ENCODE data around the gene EGFL6.

EGFL6 gene

DNA sequence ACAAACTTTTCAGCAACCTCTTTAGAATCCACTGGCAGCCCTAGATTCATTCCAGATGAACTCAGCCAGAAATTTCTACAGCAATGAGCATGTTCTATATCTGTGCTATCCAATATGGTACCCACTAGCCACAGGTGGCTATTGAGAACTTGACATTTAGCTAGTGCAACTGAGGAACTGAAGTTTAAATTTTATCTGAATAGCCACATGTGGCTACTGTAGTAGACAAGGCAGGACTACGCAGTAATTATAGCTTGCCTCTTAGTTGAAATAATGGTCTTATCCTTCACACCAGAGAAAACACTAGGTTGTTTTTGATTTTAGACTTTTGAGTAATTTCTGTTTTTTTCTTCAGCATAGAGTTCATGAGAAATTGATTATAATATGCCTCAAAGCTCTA is 80.9 kb downstream of the EGFL6 start:
- TF ChIP-seq, protein P1, sequence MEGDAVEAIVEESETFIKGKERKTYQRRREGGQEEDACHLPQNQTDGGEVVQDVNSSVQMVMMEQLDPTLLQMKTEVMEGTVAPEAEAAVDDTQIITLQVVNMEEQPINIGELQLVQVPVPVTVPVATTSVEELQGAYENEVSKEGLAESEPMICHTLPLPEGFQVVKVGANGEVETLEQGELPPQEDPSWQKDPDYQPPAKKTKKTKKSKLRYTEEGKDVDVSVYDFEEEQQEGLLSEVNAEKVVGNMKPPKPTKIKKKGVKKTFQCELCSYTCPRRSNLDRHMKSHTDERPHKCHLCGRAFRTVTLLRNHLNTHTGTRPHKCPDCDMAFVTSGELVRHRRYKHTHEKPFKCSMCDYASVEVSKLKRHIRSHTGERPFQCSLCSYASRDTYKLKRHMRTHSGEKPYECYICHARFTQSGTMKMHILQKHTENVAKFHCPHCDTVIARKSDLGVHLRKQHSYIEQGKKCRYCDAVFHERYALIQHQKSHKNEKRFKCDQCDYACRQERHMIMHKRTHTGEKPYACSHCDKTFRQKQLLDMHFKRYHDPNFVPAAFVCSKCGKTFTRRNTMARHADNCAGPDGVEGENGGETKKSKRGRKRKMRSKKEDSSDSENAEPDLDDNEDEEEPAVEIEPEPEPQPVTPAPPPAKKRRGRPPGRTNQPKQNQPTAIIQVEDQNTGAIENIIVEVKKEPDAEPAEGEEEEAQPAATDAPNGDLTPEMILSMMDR (IDR thresholded peaks at IDR 0.05): no peak
- DNase-seq: no peak
- Mint-ChIP-seq H3K27me3 (ENCODE audit: low read depth, poor library complexity) (peaks cover 2% of the 10 kb centered on the region), H3K4me3 (no peak overlapping the region), H3K36me3 (ENCODE audit: low read depth) (no peaks in the 10 kb centered on the region), H3K27ac (no peak overlapping the region), H3K4me1 (peaks cover 10% of the 10 kb centered on the region), H3K9me3 (peaks cover 24% of the 10 kb centered on the region)

DNA sequence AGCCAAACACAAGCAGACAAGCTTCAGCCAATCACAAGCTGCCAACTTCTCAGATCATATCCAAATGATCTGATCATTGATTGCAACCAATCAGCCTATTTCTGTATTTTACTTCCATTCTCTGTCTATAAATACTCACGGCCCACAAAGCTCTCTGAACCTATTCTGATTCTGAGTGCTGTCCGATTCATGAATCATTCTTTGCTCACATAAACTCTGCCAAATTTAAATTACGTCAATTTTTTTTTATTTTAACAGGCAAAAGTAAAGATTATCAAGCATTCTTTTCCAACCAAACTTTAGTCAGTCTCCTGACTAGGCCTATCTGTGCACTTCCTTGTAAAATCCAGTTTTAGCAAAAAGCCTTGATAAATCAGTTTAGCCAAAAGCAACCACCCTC is 81.7 kb downstream of the EGFL6 start:
- Mint-ChIP-seq H3K36me3 (ENCODE audit: low read depth) (no peaks in the 10 kb centered on the region), H3K4me1 (peaks cover 6% of the 10 kb centered on the region), H3K27me3 (ENCODE audit: low read depth, poor library complexity) (peaks cover 1% of the 10 kb centered on the region), H3K9me3 (peaks cover 24% of the 10 kb centered on the region), H3K27ac (no peak overlapping the region), H3K4me3 (no peak overlapping the region)
- DNase-seq: no peak
- TF ChIP-seq, protein P1 (IDR thresholded peaks at IDR 0.05): no peak

DNA sequence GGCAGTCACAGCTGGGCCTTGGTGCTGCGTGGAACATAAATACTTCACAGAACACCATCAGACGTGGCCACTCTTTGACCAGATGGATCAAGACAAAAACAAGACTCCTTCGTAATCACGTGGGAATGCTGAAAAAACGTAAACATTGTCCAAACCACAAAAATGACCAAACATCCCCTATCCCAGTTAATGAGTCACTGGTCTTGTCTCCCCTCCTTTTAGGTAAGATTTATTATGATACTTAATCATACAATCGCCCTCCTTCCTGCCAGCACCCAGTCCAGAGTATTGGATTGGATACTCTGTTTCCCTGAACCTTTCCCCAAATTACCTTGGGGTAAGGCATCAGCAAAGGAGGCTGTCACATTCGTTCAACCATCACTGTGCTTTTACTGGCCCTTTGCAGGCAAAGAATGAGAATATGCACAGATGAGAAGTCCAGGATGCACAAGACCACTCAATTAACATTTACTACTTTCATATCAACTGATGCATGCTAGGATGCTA is 82.9 kb downstream of the EGFL6 start:
- Mint-ChIP-seq H3K27ac (no peak overlapping the region), H3K27me3 (ENCODE audit: low read depth, poor library complexity) (no peaks in the 10 kb centered on the region), H3K4me3 (peak overlapping the region; percentile 84), H3K4me1 (peaks cover 5% of the 10 kb centered on the region), H3K36me3 (ENCODE audit: low read depth) (no peaks in the 10 kb centered on the region), H3K9me3 (peaks cover 27% of the 10 kb centered on the region)
- TF ChIP-seq, protein P1 (IDR thresholded peaks at IDR 0.05): no peak
- DNase-seq: no peak

DNA sequence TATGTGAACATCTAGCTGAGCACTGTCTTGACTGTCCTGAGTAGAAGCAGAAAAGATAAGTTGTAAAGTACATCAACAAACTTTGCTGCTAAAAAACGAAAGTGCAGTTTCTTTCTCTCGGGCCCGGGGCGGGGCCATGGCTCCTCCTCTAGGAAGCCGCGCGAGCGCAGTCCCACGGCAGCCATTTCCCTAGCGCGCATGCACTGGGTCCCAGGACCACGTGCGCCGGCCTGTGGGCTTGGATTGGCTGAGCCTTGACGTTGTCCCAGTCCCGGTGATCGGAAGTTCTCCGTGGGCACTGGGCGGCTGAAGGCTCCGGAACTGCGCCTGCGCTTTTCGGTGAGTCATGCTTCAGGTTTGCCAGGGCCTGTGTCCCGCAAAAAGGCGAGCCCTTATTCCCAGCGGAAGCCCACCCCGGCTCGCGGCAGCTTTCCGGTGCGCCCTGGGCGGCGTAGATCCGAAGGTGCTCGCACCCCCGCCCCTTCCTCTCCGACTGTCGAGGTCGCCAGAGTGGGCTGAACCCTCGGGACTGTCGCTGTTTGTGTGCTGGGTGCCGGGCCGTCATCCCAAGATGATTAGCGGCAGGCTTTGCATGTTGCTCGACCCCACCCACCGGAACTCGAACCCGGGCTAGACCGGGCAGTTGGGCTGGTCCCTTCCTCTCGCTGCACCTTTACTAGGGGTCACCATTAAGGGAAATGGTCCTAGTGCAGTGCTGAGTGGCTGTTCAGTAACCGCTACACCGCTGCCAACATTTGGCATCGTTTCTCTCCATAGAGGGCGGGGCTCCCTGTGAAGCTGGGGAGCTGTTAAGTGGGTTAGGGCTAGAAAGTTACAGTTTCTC is 83.7 kb downstream of the EGFL6 start, which contains the start of gene TCEANC:
TSS of gene TCEANC (plus strand) at position 292 of the 844 bp plus-strand sequence. CDS start 9,368 bp downstream, outside the sequence.
- Mint-ChIP-seq H3K27ac (peak within 1 kb of the TSS; percentile 93), H3K27me3 (ENCODE audit: low read depth, poor library complexity) (no peaks in the 10 kb centered on the region), H3K9me3 (peaks cover 21% of the 10 kb centered on the region), H3K4me1 (peaks cover 5% of the 10 kb centered on the region), H3K4me3 (peak within 1 kb of the TSS; percentile 84), H3K36me3 (ENCODE audit: low read depth) (no peaks in the 10 kb centered on the region)
- DNase-seq: peak; percentile 87
- TF ChIP-seq, protein P1 (IDR thresholded peaks at IDR 0.05): no peak

DNA sequence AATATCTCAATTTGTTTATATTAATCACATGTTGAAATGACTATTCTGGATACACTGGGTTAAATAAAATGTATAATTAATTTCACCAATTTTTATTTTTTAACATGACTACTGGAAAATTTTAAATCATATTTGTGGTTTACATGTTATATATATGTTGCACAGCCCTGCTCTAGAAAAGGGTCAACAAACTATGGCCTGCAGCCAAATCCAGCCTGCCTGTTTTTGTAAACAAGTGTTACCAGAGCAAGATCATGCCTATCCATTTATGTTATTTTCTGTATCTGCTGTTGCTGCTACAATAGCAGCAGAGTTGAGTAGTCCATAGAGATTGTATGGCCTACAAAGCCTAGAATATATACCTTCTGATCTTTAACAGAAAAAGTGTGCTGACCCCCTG is 84.7 kb downstream of the EGFL6 start:
- no peak for DNase-seq
- TF ChIP-seq, protein P1 (IDR thresholded peaks at IDR 0.05): no peak
- Mint-ChIP-seq H3K27me3 (ENCODE audit: low read depth, poor library complexity) (no peaks in the 10 kb centered on the region), H3K9me3 (peaks cover 19% of the 10 kb centered on the region), H3K36me3 (ENCODE audit: low read depth) (no peaks in the 10 kb centered on the region), H3K27ac (no peak overlapping the region), H3K4me1 (peaks cover 12% of the 10 kb centered on the region), H3K4me3 (peak overlapping the region; percentile 84)
